Panc1 (cell line): ENCODE data around the gene MRTFA.

Experiments
- CTCF ChIP-seq: fragments of 450-650 bp; IDR thresholded peaks from 2 replicates; pipeline ENCODE4 v1.5.1; 2017; ENCODE audit warnings: mild to moderate bottlenecking
- TF ChIP-seq, protein P1 (sequence below), 2 experiments: IDR thresholded peaks; 2 replicates each; pipeline ENCODE4 v1.6.1; 2011 to 2012; ENCODE audit warnings: low read depth in 2 of 2, control low read depth in 1 of 2, low read length in 1 of 2, mild to moderate bottlenecking in 1 of 2, moderate library complexity in 1 of 2; ENCODE audit not compliant: insufficient read depth in 1 of 2

DNA sequence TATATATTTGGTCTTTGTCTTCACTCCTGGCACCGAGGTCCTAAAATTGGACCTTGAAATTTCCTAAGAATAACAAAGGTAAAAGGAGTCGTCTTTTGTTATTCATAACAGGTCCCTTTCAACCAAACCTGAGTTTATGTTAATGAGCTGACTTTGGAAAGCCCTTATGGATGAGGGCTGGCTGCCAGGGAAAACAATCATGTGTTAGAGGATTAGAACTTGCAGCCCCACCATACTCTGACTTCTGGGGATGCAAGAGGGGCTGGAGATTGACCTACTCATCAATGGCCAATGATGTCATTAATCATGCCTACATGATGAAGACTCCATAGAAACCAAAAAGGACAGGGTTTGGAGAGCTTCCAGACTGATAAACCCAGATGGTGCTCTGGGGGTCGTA lies 118.9 kb downstream of the MRTFA start:
- TF ChIP-seq CTCF: no peak
- TF ChIP-seq, protein P1, sequence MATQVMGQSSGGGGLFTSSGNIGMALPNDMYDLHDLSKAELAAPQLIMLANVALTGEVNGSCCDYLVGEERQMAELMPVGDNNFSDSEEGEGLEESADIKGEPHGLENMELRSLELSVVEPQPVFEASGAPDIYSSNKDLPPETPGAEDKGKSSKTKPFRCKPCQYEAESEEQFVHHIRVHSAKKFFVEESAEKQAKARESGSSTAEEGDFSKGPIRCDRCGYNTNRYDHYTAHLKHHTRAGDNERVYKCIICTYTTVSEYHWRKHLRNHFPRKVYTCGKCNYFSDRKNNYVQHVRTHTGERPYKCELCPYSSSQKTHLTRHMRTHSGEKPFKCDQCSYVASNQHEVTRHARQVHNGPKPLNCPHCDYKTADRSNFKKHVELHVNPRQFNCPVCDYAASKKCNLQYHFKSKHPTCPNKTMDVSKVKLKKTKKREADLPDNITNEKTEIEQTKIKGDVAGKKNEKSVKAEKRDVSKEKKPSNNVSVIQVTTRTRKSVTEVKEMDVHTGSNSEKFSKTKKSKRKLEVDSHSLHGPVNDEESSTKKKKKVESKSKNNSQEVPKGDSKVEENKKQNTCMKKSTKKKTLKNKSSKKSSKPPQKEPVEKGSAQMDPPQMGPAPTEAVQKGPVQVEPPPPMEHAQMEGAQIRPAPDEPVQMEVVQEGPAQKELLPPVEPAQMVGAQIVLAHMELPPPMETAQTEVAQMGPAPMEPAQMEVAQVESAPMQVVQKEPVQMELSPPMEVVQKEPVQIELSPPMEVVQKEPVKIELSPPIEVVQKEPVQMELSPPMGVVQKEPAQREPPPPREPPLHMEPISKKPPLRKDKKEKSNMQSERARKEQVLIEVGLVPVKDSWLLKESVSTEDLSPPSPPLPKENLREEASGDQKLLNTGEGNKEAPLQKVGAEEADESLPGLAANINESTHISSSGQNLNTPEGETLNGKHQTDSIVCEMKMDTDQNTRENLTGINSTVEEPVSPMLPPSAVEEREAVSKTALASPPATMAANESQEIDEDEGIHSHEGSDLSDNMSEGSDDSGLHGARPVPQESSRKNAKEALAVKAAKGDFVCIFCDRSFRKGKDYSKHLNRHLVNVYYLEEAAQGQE (IDR thresholded peaks at IDR 0.05; ENCODE audit: insufficient read depth in 1 of 2, low read depth in 2 of 2, low read length in 1 of 2): no peak
